Small intestine (tissue), 7 donors: ENCODE measurements around the gene CNTFR. TPM values are rescaled to one million over a fixed set of nuclear protein-coding genes. Genes with fewer than 3 reads are reported as not detected.
"Not testable (repeated sequence)": the region's sequence is repeated elsewhere in the genome, so short reads cannot be mapped to it uniquely, and the experiment has no call there.

ENCODE experiments used
- DNase-seq, 2 donors: peaks; one replicate each; pipeline versions ENCODE4 v3.0.0 to v3.0.0-alpha.2; 2013
- FAIRE-seq: peaks from 2 replicates; lab custom pipeline; 2012; peaks lifted over from hg19 to GRCh38; lab: Jason Lieb, UNC
- H3K27ac ChIP-seq, 3 donors: one replicate each; pipeline ENCODE4 v1.5.1; 2013; ENCODE audit warnings: low read length in 2 of 3, mild to moderate bottlenecking in 2 of 3, control low read depth in 1 of 3, inconsistent platforms in 1 of 3, low read depth in 1 of 3, moderate library complexity in 1 of 3
- H3K27me3 ChIP-seq, 3 donors: one replicate each; pipeline ENCODE4 v1.6.1; 2013; ENCODE audit warnings: low read length in 3 of 3, inconsistent platforms in 1 of 3; ENCODE audit not compliant: control insufficient read depth in 3 of 3, insufficient read depth in 3 of 3
- H3K36me3 ChIP-seq, 3 donors: one replicate each; pipeline ENCODE4 v1.6.1; 2013; ENCODE audit warnings: low read length in 3 of 3, inconsistent platforms in 1 of 3, low read depth in 1 of 3, mild to moderate bottlenecking in 1 of 3, moderate library complexity in 1 of 3; ENCODE audit not compliant: control insufficient read depth in 3 of 3, insufficient read depth in 2 of 3
- H3K4me1 ChIP-seq, 3 donors: one replicate each; pipeline ENCODE4 v1.6.1; 2013; ENCODE audit warnings: low read length in 2 of 3, inconsistent platforms in 1 of 3, low read depth in 1 of 3, mild to moderate bottlenecking in 1 of 3, moderate library complexity in 1 of 3; ENCODE audit not compliant: control insufficient read depth in 3 of 3, insufficient read depth in 2 of 3
- H3K4me3 ChIP-seq, 3 donors: one replicate each; pipeline ENCODE4 v1.5.1; 2013; ENCODE audit warnings: low read length in 3 of 3, control low read depth in 1 of 3, inconsistent platforms in 1 of 3, low read depth in 1 of 3, mild to moderate bottlenecking in 1 of 3, moderate library complexity in 1 of 3
- H3K9me3 ChIP-seq, 2 donors: one replicate each; pipeline ENCODE4 v1.6.1; 2013; ENCODE audit warnings: low read depth in 1 of 2, low read length in 1 of 2; ENCODE audit not compliant: control insufficient read depth in 2 of 2, insufficient read depth in 1 of 2
- WGBS, 3 donors: extraction: QIAGEN DNeasy Blood & Tissue Kit; methylation state at CpG; one replicate each; pipeline ENCODE4 v1.1.7; 2013; 5-methylcytosine and 5-hydroxymethylcytosine counted together
- polyA plus RNA-seq, 4 donors: library from polyadenylated mRNA; stranded (reverse) in 3 of 4; unstranded in 1 of 4; fragments of 200-250 nt in 3 of 4; fragments of 120-200 nt in 1 of 4; gene quantifications; one replicate each; pipeline versions ENCODE4 v1.2.1 to v1.2.3, GENCODE V29; 2013
- donor health status: healthy with polysubstance abuse.
- donor health status: control.
- donor health status: control.
- donor health status: Bipolar disorder and iron deficiency.
- donor health status: healthy.

The CNTFR gene
- polyA plus RNA-seq, 4 donors, result 1.1 to 9.3 (median 5.9) TPM

DNA sequence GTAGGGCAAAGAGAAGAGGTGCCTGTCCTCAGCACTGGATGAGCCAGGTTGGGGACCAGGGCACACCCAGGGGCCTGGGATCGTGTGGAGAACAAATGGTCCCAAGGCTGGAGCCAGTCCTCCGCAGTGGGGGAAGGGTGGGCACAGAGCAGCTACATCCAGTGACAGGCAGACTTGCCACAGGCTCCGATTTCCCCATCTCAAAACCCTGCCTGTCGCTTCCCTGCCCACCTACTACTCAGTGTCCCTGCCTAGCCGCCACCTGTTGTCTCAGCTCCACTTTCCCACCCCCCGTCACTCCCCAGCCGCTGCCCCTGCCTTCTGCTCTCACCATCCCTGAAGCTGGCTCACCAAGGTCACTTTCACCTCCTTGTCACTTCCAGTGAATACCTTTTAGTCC lies 52.8 kb downstream of the CNTFR start:
- H3K27me3 ChIP-seq, result peaks cover 0 to 15% (median 3%) of the 10 kb centered on the region in 3 donors
- no peaks in the 10 kb centered on the region for H3K36me3 ChIP-seq
- 48 to 52% (median 51%) methylated on average over 6 to 7 of the region's 7 CpGs for WGBS, 3 donors
- H3K4me3 ChIP-seq, result no peak overlapping the region
- no peak overlapping the region for H3K27ac ChIP-seq
- no peak for FAIRE-seq
- no peak for DNase-seq
- H3K4me1 ChIP-seq, result no peaks in the 10 kb centered on the region
- no peaks in the 10 kb centered on the region for H3K9me3 ChIP-seq

DNA sequence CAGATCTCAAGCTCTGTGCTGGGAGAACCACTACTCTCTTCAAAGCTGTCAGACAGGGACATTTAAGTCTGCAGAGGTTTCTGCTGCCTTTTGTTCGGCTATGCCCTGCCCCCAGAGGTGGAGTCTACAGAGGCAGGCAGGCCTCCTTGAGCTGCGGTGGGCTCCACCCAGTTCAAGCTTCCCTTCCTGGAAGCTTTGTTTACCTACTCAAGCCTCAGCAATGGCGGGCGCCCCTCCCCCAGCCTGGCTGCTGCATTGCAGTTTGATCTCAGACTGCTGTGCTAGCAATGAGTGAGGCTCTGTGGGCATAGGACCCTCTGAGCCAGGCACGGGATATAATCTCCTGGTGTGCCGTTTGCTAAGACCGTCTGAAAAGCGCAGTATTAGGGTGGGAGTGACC lies 57.5 kb downstream of the CNTFR start:
- not testable (repeated sequence) for H3K27me3 ChIP-seq, FAIRE-seq, H3K36me3 ChIP-seq, H3K4me1 ChIP-seq, H3K4me3 ChIP-seq, DNase-seq, H3K9me3 ChIP-seq, H3K27ac ChIP-seq
- whole genome bisulfite sequencing, 3 donors, result 80 to 89% (median 84%) methylated on average over 6 to 7 of the region's 8 CpGs

GRCh38 chr9:34526026-34526425 lies 63.5 kb downstream of the CNTFR start:
- Histone ChIP-seq H3K9me3 (no peaks in the 10 kb centered on the region), H3K27ac (no peak overlapping the region), H3K4me1 (peaks cover 0 to 10% (median 2%) of the 10 kb centered on the region in 3 donors), H3K36me3 (no peaks in the 10 kb centered on the region), H3K27me3 (peaks cover 0 to 33% (median 0%) of the 10 kb centered on the region in 3 donors), H3K4me3 (no peak overlapping the region)
- 75 to 83% (median 80%) methylated on average over 2 of the region's 2 CpGs for WGBS, 3 donors
- FAIRE-seq (no peak), DNase-seq (no peak)

DNA sequence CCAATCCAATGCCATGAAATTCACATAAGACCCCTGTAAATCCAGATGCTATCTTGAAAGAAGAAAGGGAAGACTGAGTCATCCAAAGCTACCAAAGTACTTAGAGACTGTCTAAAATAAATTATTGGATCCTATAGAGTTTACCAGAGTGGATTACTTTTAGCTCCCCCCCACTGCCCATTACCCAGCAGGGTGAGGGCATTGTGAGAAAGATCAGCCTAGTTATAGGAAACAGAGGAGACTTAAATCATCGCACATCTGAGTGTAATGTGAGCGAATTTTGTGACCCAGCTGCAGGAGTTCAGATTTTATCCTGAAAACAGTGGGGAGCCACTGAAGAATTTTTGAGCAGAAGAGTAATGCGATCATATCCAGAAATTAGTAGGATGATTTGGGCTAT lies 65.2 kb downstream of the CNTFR start:
- DNase-seq, result no peak
- no peak overlapping the region for H3K4me3 ChIP-seq
- no peak overlapping the region for H3K27ac ChIP-seq
- no peak for FAIRE-seq
- peaks cover 0 to 10% (median 2%) of the 10 kb centered on the region in 3 donors for H3K4me1 ChIP-seq
- H3K36me3 ChIP-seq, result no peaks in the 10 kb centered on the region
- H3K9me3 ChIP-seq, result no peaks in the 10 kb centered on the region
- peaks cover 0 to 45% (median 0%) of the 10 kb centered on the region in 3 donors for H3K27me3 ChIP-seq
- WGBS, 3 donors, result 88 to 92% (median 89%) methylated on average over 3 of the region's 3 CpGs

DNA sequence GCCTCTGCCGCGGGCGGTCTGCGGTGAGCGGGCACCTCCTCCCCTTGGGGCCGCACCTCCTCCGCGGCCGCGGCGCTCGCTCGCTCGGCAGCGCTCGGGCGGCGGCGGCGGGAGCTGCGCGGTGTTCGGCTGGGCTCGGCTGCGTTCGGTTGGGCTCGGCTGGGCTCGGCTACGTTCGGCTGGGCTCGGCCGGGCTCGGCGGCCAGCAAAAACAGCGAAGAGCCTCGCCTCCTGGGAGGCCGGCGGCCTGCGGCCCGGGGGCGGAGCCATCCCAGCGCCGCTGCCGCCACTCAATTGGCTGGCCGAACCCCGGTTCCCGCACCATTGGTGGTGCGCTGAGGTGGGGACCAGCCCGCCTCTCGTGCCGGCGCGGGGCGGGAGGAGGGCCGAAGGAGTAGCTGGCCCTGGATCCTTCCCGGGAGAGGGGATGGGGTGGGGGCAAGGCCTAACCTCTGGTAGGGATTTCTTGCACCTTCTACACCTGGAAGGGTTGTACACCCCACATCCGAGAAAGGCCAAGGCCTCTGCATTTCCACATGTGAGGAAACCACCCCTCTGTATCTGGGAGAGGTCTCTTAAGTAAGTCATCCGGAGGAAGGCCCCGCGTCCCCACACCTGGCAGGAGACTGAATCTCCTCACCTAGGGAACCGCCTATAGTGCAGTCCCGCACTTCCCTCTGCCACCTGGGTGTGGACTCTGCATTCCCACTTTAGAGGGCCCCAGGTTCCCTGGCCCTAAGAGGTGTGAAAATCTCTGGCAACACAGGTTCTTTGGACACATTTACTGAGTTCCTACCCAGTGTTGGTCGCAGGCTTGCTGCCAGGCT lies 66.3 kb downstream of the CNTFR start, which contains the start of gene ENHO:
Gene ENHO, minus strand, starts transcription at position 20 of the 827 bp plus-strand sequence. CDS start 1,295 bp downstream, outside the sequence.
- peaks cover 0 to 50% (median 0%) of the 10 kb centered on the region in 3 donors for H3K27me3 ChIP-seq
- H3K27ac ChIP-seq, result no peak within 1 kb of the TSS
- peak; percentile 84 to 97 for DNase-seq
- no peaks in the 10 kb centered on the region for H3K36me3 ChIP-seq
- no peaks in the 10 kb centered on the region for H3K9me3 ChIP-seq
- peak within 1 kb of the TSS; percentile 5 to 44 (median 41) for H3K4me3 ChIP-seq
- WGBS, 3 donors, result 3 to 6% (median 3%) methylated on average over 32 to 63 of the region's 63 CpGs
- no peak for FAIRE-seq
- peaks cover 0 to 10% (median 2%) of the 10 kb centered on the region in 3 donors for H3K4me1 ChIP-seq

DNA sequence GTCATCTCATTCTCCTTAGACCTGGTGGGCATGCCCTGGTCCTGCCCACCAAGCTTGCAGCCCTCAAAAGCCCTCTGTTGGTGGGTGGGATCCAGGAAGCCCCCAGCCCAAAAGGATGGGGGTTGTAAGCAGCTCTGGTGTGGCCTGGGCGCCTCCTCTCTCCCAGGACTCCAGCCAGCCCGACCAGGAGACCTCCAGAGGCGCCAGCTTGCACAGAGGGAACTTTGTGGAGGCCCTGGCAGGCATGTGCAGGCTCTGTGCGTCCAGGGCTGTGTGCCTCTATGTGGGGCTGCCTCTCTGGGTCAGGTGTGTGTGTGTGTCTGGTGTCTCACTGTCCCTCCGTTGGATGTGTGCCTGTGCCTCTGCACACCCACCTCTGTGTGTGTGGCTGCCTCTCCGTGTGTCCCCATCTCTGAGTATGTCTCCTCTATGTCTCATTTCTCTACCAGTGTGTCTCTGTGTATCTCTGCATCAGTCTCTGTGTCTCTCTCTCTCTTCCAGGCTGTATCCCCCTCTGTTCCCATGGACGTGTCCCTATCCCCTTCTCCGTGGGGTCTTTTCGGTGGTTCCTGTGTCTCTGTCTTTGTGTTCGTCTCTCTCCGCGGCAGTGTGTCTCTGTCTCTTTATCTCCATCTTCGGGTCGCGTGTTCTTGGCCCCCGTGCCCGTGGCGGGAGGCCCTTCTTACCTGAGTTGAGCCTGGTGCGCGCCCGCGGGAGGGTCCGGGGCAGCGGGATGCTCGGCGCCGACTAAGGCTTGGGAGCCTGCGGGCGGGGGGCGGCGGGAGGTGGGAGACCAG lies 67.2 kb downstream of the CNTFR start:
- WGBS, 3 donors, result 13 to 21% (median 18%) methylated on average over 24 to 31 of the region's 31 CpGs

GRCh38 chr9:34521406-34522045 lies 68.0 kb downstream of the CNTFR start:
- DNase-seq (no peak), FAIRE-seq (no peak)
- Histone ChIP-seq H3K27me3 (peaks cover 0 to 56% (median 0%) of the 10 kb centered on the region in 3 donors), H3K4me1 (peaks cover 0 to 10% (median 2%) of the 10 kb centered on the region in 3 donors), H3K9me3 (no peaks in the 10 kb centered on the region), H3K27ac (no peak overlapping the region), H3K4me3 (no peak overlapping the region), H3K36me3 (no peaks in the 10 kb centered on the region)
- WGBS, 3 donors, result 94 to 96% (median 95%) methylated on average over 10 to 11 of the region's 11 CpGs

More for the DNA sequence above, 67.2 kb downstream of the CNTFR start:
- H3K27ac ChIP-seq, result no peak overlapping the region
- FAIRE-seq (no peak), DNase-seq (no peak)
- no peaks in the 10 kb centered on the region for H3K36me3 ChIP-seq
- H3K9me3 ChIP-seq, result no peaks in the 10 kb centered on the region
- peaks cover 0 to 10% (median 2%) of the 10 kb centered on the region in 3 donors for H3K4me1 ChIP-seq
- peaks cover 0 to 56% (median 0%) of the 10 kb centered on the region in 3 donors for H3K27me3 ChIP-seq
- peak overlapping the region; percentile 5 to 44 (median 41) for H3K4me3 ChIP-seq
